Measurements from ENCODE around the gene MATN3. TPM values are rescaled to one million over a fixed set of nuclear protein-coding genes. Genes with fewer than 3 reads are reported as not detected.

MATN3 gene
- total and polyA plus RNA-seq, 2 donors (not counting 3 experiments of a cell fraction or from before 2014, with no cell fraction given): 1.8 to 3.4 TPM

DNA sequence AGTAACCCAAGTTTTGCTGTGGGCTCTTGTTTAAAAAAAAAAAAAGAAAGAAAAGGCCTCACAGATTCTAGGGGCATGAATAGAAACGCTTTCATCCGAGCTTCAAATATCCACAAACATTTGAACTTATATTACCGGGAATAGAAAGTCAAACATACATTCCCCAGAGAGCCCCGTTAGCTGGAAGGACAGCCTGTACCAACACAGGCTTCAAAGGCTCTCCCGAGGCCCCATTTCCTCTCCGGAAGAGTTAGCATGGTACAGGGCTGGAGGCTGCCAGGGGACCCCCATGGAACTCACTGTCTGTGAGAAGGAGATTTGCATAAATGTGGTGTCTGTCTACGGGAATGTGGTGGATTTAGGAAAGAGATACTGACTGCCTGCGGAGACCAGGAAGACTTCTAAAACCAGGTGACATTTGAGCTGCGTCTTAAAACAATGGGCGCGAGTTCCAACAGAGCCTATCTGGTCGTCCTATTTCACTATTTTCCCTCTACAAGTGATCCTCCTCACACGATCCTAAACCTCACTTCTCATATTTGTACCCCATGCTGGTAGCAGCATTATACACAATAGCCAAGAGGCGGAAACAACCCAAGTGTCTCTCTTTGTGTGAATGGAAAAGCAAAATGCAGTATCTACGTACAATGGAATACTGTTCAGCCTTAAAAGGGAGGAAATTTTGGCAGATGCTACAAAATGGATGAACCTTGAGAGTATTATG lies 820 bp upstream of the MATN3 start:
- CTCF ChIA-PET: interaction anchor here (0.6 to 6.6 kb wide), 10 partner anchors 14 to 110 kb away, joined by 3 to 259 read pairs (median 4); partner anchors contain the start of gene LAPTM4A
- Histone ChIP-seq H3K4me2 (ENCODE audit: insufficient read depth, low read length) (peak overlapping the region; percentile 64), H3K9me1 (replicated peaks; ENCODE audit: control insufficient read depth, extremely low read depth, insufficient read depth, low read length) (no peaks in the 10 kb centered on the region), H3K27me3 (ENCODE audit: control insufficient read depth in 2 of 2, insufficient read depth in 2 of 2, low read length in 2 of 2) (peaks cover 0 to 3% of the 10 kb centered on the region in 2 experiments), H3K36me3 (ENCODE audit: control insufficient read depth in 2 of 2, extremely low read depth in 1 of 2, insufficient read depth in 2 of 2, low read length in 2 of 2) (no peaks in the 10 kb centered on the region), H3K27ac (ENCODE audit: insufficient read depth, low read depth, low read length) (no peak overlapping the region), H3K9ac (replicated peaks; ENCODE audit: extremely low read depth, insufficient read depth, low read length) (peak overlapping the region; percentile 62), H2AFZ (ENCODE audit: low read depth, low read length) (peak overlapping the region; percentile 89), H3K4me3 (replicated peaks in 1 of 3; ENCODE audit: insufficient read depth in 1 of 3, low read depth in 1 of 3, low read length in 3 of 3) (peak overlapping the region; percentile 22 to 30 (median 24)), H3K79me2 (ENCODE audit: control insufficient read depth, insufficient read depth, low read length) (no peaks in the 10 kb centered on the region), H4K20me1 (replicated peaks; ENCODE audit: control insufficient read depth, extremely low read depth, insufficient read depth, low read length) (no peaks in the 10 kb centered on the region), H3K9me3 (replicated peaks; ENCODE audit: control insufficient read depth, insufficient read depth, low read length) (no peaks in the 10 kb centered on the region), H3K4me1 (ENCODE audit: control insufficient read depth, extremely low read depth, insufficient read depth, low read length) (peaks cover 13% of the 10 kb centered on the region)
- BruUV-seq (replicated peaks): no TSS peak
- TF ChIP-seq POLR2A (IDR thresholded peaks at IDR 0.05; ENCODE audit: low read depth, low read length) (no peak), GATA2 (IDR thresholded peaks at IDR 0.05; ENCODE audit: insufficient read depth, insufficient read length, low read depth, low read length) (no peak), JUN (IDR thresholded peaks at IDR 0.05; ENCODE audit: borderline replicate concordance, insufficient read depth, insufficient read length, low read depth) (no peak), MYC (IDR thresholded peaks at IDR 0.05; ENCODE audit: low read depth, low read length) (no peak), FOS (IDR thresholded peaks at IDR 0.05; ENCODE audit: borderline replicate concordance, insufficient read depth, low read length) (no peak)
- TF ChIP-seq, protein P1, sequence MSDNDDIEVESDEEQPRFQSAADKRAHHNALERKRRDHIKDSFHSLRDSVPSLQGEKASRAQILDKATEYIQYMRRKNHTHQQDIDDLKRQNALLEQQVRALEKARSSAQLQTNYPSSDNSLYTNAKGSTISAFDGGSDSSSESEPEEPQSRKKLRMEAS (IDR thresholded peaks at IDR 0.05; ENCODE audit: insufficient read depth, insufficient read length): no peak
- TF ChIP-seq, protein P2, sequence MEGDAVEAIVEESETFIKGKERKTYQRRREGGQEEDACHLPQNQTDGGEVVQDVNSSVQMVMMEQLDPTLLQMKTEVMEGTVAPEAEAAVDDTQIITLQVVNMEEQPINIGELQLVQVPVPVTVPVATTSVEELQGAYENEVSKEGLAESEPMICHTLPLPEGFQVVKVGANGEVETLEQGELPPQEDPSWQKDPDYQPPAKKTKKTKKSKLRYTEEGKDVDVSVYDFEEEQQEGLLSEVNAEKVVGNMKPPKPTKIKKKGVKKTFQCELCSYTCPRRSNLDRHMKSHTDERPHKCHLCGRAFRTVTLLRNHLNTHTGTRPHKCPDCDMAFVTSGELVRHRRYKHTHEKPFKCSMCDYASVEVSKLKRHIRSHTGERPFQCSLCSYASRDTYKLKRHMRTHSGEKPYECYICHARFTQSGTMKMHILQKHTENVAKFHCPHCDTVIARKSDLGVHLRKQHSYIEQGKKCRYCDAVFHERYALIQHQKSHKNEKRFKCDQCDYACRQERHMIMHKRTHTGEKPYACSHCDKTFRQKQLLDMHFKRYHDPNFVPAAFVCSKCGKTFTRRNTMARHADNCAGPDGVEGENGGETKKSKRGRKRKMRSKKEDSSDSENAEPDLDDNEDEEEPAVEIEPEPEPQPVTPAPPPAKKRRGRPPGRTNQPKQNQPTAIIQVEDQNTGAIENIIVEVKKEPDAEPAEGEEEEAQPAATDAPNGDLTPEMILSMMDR (IDR thresholded peaks at IDR 0.05; ENCODE audit: extremely low read depth in 1 of 2, insufficient read depth in 1 of 2, low read depth in 1 of 2, low read length in 2 of 2): no peak
- dilution Hi-C loops (cut with MboI; ENCODE audit: extremely low pct_ligation_motif_present, low sequenced_read_pairs) (no loop called here), intact Hi-C loops (cut with micrococcal nuclease) (loop anchor here (1.0 to 5.0 kb wide), 3 partner anchors 24 to 41 kb away; no protein-coding TSS in a partner anchor)
- FAIRE-seq (peak; percentile 12), DNase-seq (ENCODE audit: low read depth, low spot score) (no peak)
- POLR2A ChIA-PET: interaction anchor here (0.6 kb wide), 1 partner anchor 209 kb away, joined by 4 read pairs; no protein-coding TSS in a partner anchor

All from endothelial cell of umbilical vein (primary cell).